ENCODE results near the gene PRPF19. TPM values are rescaled to one million over a fixed set of nuclear protein-coding genes. Genes with fewer than 3 reads are reported as not detected.

PRPF19 gene
- polyA plus RNA-seq, 1 of the 3 experiments (the other 2 are of a cell fraction), result 58.9 TPM

- H3K4me1 ChIP-seq (ENCODE audit: control insufficient read depth in 1 of 2, insufficient read depth in 2 of 2, low read depth in 1 of 2, low read length in 1 of 2), result peaks cover 0 to 2% of the 10 kb centered on the region in 2 experiments; a peak in 1 of 4 replicates
- H3K9me2 ChIP-seq, result no peaks in the 10 kb centered on the region
- no peak overlapping the region for H3K4me2 ChIP-seq
- peaks cover 0 to 45% of the 10 kb centered on the region in 2 experiments for H3K36me3 ChIP-seq (replicated peaks in 1 of 2; ENCODE audit: control insufficient read depth in 1 of 2, insufficient read depth in 2 of 2, low read length in 1 of 2)
- no peaks in the 10 kb centered on the region for H3K9me3 ChIP-seq
- no peak overlapping the region for H3K9ac ChIP-seq
- no peak overlapping the region for H2AFZ ChIP-seq (ENCODE audit: low read depth)
- no peaks in the 10 kb centered on the region for H3K79me2 ChIP-seq (ENCODE audit: insufficient read depth)
- H4K20me1 ChIP-seq (ENCODE audit: insufficient read depth), result no peaks in the 10 kb centered on the region
- no peak overlapping the region for H3K27ac ChIP-seq (ENCODE audit: low read depth in 2 of 2, low read length in 1 of 2)
- H3F3A ChIP-seq (replicated peaks; ENCODE audit: insufficient read depth), result no peaks in the 10 kb centered on the region
- WGBS (ENCODE audit: low lambda C conversion rate), result 92% methylated on average over 17 of the region's 37 CpGs
- TF ChIP-seq GABPA (IDR thresholded peaks at IDR 0.05; ENCODE audit: low read depth) (no peak), SMC3 (IDR thresholded peaks at IDR 0.05; ENCODE audit: low read depth, low read length) (no peak), RFX5 (IDR thresholded peaks at IDR 0.05; ENCODE audit: low read length) (no peak), ZBTB33 (IDR thresholded peaks at IDR 0.05; ENCODE audit: borderline replicate concordance, low read depth) (no peak), CTCF (IDR thresholded peaks at IDR 0.05) (no peak), FOXJ3 (CRISPR knock-in tag; IDR thresholded peaks at IDR 0.05) (no peak), GATA2 (CRISPR knock-in tag; IDR thresholded peaks at IDR 0.05) (no peak), PBX3 (IDR thresholded peaks at IDR 0.05) (no peak), FOXM1 (IDR thresholded peaks at IDR 0.05; ENCODE audit: low read depth) (no peak)
- POLR2A ChIA-PET, result no interaction called here
- H3K4me3 ChIP-seq (ENCODE audit: low read depth in 2 of 2, low read length in 1 of 2), result no peak overlapping the region
- no peaks in the 10 kb centered on the region for H3K27me3 ChIP-seq (ENCODE audit: insufficient read depth)
- no peak for DNase-seq
- CTCF ChIA-PET, result interaction anchor here (0.9 to 1.8 kb wide), 2 partner anchors 20 to 254 kb away, joined by 3 to 7 read pairs; partner anchors contain the start of gene TMEM109
Observed at GRCh38 chr11:60933416-60934123, 27.2 kb upstream of the PRPF19 start.

GRCh38 chr11:60932605-60933356, 26.4 kb upstream of the PRPF19 start:
- H3K36me3 ChIP-seq (replicated peaks in 1 of 2; ENCODE audit: control insufficient read depth in 1 of 2, insufficient read depth in 2 of 2, low read length in 1 of 2), result peaks cover 0 to 53% of the 10 kb centered on the region in 2 experiments
- CTCF ChIA-PET, result interaction anchor here (1.8 kb wide), 1 partner anchor 254 kb away, joined by 7 read pairs; no protein-coding TSS in a partner anchor
- no peak for TF ChIP-seq ZBTB33 (IDR thresholded peaks at IDR 0.05; ENCODE audit: borderline replicate concordance, low read depth)
- no peak for TF ChIP-seq CTCF (IDR thresholded peaks at IDR 0.05)

More at GRCh38 chr11:60932605-60933356, 26.4 kb upstream of the PRPF19 start:
- peak; percentile 40 for DNase-seq
- H3K9me2 ChIP-seq, result no peaks in the 10 kb centered on the region
- no peaks in the 10 kb centered on the region for H3K79me2 ChIP-seq (ENCODE audit: insufficient read depth)
- POLR2A ChIA-PET, result no interaction called here
- H3K4me1 ChIP-seq (ENCODE audit: control insufficient read depth in 1 of 2, insufficient read depth in 2 of 2, low read depth in 1 of 2, low read length in 1 of 2), result peaks cover 0 to 2% of the 10 kb centered on the region in 2 experiments; a peak in 1 of 4 replicates
- WGBS (ENCODE audit: low lambda C conversion rate), result 82% methylated on average over 5 of the region's 5 CpGs
- no peak overlapping the region for H3K9ac ChIP-seq
- no peaks in the 10 kb centered on the region for H3K27me3 ChIP-seq (ENCODE audit: insufficient read depth)
- H3F3A ChIP-seq (replicated peaks; ENCODE audit: insufficient read depth), result no peaks in the 10 kb centered on the region
- no peaks in the 10 kb centered on the region for H4K20me1 ChIP-seq (ENCODE audit: insufficient read depth)
- no peaks in the 10 kb centered on the region for H3K9me3 ChIP-seq
- H3K4me2 ChIP-seq, result no peak overlapping the region
- no peak overlapping the region for H3K4me3 ChIP-seq (ENCODE audit: low read depth in 2 of 2, low read length in 1 of 2)
- no peak overlapping the region for H3K27ac ChIP-seq (ENCODE audit: low read depth in 2 of 2, low read length in 1 of 2)
- no peak overlapping the region for H2AFZ ChIP-seq (ENCODE audit: low read depth)
